GM18517 (cell line): Measurements from ENCODE around the gene IDI1.
A peak's percentile ranks its signal among the peaks of the same experiment; 100 is the strongest.
"Not testable (repeated sequence)": the region's sequence is repeated elsewhere in the genome, so short reads cannot be mapped to it uniquely, and the experiment has no call there.

Experiments
- ATAC-seq: cut with Tn5 transposase; IDR thresholded peaks from one replicate; pipeline ENCODE4 v1.9.1; 2021; ENCODE audit warnings: mild to moderate bottlenecking, moderate library complexity; ENCODE audit not compliant: unreplicated experiment

IDI1 gene

DNA sequence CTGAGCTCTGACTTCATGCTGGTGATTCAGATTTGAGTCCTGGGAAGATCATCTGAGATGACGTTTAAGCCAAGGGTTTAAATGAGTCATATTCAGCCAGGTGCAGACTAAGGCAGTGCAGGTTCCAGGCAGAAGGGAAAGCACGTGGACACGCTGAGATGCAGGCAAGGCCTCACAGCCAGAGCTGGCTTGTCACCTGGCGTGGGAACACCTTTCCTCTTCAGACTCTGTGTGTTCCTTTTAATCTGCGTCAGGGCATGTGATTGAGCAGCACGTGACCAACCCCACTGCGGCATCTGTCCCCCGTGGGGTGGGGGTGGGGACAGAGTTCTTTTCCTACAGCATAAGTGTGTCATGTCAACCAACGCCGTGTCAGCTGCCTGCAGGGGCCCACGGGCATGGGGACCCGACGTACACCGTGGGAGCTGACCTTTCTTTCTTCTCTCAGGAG is 12.6 kb downstream of the IDI1 start:
- ATAC-seq: peak; percentile 63

GRCh38 chr10:1035201-1035600 is 13.7 kb downstream of the IDI1 start:
- no peak for ATAC-seq

- no peak for ATAC-seq
Measured at GRCh38 chr10:1034758-1035157, 14.2 kb downstream of the IDI1 start.

DNA sequence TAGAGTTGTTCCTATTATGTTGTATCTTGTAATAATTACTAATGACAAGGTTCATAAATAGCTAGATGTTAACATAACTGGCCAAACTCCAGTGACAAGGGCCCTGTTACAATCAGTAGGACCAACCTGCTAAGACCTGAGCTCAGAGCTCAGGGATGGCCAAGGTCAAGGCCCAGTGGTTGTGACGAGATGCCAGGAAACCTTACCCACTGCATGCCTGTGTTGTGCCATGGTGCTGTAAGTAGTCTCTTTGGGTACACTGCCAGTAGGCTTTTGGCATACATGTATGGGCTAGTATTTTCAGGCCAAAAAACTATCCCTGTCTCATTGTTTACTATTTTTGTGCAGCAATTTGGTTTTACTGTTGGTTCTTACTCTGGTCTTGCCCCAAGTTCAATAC is 15.3 kb downstream of the IDI1 start:
- ATAC-seq: no peak

- no peak for ATAC-seq
Measured at GRCh38 chr10:1029838-1030237, 19.1 kb downstream of the IDI1 start.

DNA sequence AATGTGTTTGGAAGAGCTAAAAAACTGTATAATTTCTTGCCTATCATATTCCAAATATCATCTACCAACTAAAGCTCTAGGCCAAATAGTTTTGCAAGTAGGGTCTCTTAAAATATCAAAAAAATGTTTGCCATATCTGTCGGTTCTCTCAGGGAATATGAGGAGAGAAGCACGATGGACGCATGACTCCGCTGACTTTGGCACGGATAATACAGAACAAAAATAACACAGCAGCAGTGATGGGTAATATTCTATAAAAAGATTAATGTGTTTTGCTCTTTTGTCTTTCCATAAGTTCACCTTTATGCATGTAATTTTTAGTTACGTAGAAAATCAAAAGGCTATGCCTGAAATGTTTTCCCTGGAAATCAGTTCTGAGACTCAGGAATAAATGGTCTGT is 22.3 kb downstream of the IDI1 start:
- no peak for ATAC-seq

DNA sequence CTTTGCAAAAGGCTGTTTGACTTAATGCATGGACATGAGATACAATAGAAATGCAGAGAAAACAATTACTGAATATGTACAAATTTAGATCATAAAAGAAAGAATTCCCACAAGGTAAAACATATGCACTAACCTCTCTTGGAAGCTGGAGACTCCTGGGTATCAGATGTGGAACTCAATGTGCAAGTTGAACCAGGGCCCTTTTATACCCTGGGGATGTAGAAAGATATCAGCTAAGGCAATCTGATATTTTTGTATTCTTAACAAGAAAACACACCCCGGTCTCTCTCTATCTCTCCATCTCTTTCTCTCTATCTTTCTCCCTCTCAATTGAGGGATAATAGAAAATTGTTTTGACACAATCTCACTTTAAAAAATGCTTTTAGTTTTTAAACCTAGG is 23.2 kb downstream of the IDI1 start, which contains the start of gene IDI2:
Gene IDI2, minus strand, starts transcription at position 177 of the 400 bp plus-strand sequence. CDS start 1,136 bp downstream, outside the sequence.
- ATAC-seq: no peak

- ATAC-seq: no peak
Measured at GRCh38 chr10:1024103-1024502, 24.8 kb downstream of the IDI1 start.

GRCh38 chr10:1022413-1022812 is 26.5 kb downstream of the IDI1 start:
- ATAC-seq: no peak

DNA sequence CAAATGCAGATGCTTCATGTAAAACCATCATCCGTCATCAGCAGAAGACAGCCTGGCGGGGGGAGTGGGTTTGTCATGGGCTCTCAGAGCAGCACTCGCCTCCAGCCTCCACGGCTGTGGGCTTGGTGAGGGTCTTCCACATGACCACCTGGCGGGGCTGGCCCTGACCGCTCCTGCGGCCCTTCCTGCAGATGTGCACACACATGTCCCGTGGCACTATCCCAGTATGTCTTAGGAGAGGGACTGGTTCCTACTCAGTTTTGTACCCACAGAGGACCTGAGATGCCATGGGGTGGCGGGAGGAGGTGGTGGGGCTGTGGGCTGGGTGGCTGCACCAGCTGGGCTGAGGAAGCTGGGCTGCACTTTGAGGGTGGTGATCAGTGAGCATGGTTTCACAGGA is 28.0 kb downstream of the IDI1 start:
- ATAC-seq: no peak

DNA sequence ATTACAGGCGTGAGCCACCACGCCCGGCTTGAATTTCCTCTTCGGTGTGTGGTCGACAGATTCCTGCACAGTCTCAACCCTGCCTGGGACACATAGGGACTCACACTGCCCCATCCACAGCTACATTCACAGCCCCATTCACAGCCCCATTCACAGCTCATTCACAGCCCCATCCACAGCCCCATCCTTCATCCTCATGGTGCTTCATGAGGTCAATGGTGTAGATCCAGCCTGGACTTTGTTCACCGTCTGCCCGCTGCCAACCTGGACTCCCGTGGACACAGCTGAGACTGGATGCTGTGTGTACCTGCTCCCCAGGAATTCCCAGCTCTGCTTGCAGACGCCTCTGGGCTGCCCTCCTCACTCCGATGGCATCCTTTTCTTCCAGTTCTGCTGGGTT is 28.5 kb downstream of the IDI1 start:
- no peak for ATAC-seq

DNA sequence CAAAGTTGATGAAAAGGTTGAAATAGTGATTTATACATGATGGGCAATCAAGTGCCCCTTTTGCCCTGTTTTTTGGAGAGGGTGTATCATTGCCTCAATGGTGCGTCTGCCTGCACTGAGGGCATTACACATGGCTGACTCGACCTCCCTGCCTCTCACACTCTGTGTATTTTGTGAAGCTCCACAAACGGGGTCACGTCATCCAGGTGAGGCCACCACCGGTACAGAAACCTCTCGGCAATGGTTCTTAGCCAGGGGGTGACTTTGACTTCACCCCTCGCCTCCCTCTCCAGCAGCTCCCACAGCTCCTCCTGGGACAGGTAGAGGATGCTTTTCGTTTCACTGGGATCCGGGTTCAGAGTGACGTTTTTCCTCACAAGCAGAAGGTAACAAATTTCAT is 29.6 kb downstream of the IDI1 start:
- ATAC-seq: no peak

GRCh38 chr10:1015688-1016087 is 33.2 kb downstream of the IDI1 start:
- ATAC-seq: no peak

DNA sequence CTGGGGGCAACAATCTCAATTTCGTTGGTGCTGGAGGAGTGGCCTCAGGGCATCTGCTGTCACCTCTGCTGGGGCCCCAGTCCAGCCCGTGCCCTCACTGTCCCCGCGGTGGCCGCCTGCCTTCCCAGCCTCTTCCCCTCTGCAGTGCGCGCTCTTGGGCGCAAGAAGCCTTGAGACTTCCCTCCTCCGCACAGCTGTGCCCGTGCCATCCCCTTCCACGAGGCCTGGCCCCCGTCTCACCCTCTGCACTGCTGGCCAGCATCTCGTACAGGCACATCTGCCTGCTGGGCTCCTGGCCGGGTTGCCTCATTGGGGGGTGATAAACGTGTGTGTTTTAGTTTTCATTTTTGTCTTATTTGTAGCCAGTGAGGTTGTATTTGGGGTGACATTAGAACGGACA is 37.2 kb downstream of the IDI1 start:
- no peak for ATAC-seq

- ATAC-seq: no peak
Measured at GRCh38 chr10:1010703-1011102, 38.2 kb downstream of the IDI1 start.

DNA sequence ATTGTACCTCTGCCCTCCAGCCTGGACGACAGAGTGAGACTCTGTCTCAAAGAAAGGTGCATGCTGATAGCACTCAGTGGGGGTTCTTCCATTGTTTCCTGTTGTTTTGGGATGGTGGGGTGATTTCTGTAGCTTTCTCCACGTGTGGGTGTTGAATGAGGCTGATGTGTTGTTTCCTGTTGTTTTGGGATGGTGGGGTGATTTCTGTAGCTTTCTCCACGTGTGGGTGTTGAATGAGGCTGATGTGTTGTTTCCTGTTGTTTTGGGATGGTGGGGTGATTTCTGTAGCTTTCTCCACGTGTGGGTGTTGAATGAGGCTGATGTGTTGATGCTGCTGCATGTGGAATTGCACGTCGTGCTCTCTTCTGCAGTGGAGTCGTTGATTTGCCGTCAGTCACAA is 39.0 kb downstream of the IDI1 start:
- ATAC-seq: not testable (repeated sequence)

DNA sequence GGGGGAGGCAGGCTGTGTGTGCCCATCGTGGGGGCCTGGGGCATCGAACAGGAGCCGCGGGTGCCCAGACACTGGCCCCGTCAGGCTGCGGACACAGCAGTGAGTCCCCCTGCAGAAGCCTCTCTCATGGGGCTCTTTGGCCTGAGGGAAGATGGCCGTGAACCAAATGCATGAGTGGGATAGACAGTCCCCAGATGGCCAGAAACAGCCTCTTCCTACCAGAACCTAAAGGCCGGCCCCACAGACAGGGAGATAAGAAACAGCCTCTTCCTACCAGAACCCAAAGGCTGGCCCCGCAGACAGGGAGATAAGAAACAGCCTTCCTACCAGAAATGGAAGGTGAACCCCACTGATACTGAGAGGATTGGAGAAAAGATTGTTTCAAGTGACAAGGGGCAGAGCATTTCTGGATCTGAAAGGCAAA is 39.8 kb downstream of the IDI1 start:
- no peak for ATAC-seq

DNA sequence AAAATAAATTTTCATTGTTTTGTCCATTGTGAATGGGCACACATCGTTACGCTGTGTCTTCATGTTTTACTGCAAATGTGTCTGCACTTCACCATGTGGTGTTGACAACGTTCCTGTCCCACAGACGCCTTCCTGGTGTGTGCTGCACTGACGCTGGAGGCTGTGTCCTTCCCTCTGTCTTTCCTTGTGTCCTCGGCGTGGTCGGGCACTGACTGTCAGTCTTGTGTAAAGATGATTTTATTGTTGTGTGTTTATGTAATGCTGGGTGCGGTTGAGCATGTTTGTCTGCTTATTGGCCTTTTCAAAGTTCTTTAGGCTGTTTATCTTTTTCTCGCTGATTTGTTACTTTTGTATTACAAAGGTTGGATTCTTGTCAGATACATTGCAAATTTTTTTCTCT is 41.3 kb downstream of the IDI1 start:
- no peak for ATAC-seq

DNA sequence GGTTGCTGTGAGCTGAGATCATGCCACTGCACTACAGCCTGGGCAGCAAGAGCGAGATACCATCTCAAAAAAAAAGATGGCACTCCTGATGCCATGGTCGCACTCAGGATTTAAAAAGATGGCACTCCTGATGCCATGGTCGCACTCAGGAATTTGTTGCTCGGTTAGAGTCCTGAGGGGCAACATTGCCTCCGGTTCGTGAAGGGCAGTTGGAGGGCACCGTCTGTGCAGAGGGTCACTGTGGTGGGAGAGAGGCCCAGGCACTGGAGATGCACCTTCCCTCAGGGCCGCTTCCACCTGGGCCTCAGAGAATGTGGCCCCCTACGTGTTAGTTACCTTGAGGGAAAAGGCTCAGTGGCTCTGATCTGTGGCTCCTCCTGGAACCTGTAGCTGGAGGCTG is 42.3 kb downstream of the IDI1 start:
- no peak for ATAC-seq

DNA sequence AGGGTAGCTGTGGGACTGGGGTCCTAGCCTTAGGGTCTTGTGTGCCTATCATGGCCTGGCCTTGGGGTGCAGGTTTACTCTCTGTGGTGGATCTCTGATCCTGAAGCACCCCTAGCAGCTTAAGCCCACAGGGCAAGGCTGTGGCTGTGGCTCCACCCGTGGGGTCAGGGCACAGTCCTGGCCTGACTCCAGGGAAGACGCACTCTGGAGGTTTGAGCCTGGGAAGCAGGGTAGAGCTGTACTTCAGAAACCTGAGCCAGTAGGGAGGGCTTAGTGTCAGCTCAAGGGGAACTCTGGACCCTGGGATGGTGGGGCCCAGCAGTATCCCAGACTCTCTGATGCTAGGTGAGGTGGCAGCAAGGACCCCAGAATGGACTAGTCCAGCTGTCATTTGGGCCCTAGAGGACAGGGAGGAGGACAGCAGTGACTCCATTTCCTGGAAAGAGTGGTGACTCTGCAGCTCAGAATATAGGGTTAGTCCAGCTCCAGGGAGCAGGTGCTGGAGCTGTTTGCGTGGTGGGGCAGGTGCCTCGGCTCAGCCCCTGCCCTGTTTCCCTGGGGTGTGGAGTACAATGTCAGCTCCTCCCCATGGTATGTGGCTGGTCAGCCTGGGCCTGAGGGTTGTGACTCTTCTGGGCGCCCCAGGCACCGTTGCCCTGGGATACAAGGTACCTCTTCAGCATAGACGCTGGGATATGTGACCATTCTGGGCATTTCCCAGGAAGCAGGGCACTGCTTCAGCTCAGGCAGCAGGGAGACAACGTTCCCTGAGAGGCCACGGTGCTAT is 44.8 kb downstream of the IDI1 start:
- ATAC-seq: no peak

DNA sequence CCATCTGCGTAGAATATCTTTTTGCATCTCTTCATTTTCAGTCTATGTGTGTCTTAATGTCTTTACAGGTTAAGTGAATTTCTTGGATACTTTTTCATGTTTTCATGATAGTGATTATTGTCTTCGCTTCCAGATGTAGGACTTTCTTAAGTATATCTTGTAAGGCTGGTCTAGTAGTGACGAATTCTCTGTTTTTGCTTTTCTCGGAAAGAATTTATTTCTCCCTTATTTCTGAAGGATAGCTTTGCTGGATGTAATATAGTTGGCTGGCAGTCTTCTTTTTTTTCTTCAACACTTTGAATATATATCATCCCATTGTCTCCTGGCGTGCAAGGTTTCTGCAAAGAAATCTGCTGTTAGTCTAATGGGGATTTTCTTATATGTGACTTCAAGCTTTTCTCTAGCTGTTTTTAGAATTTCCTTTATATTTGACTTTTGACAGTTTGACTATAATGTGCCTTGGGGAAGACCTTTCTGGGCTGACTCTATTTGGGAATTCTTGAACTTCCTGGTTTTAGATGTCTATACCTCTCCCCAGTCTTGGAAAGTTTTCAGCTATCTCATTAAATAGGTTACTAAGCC is 46.4 kb downstream of the IDI1 start:
- ATAC-seq: no peak

DNA sequence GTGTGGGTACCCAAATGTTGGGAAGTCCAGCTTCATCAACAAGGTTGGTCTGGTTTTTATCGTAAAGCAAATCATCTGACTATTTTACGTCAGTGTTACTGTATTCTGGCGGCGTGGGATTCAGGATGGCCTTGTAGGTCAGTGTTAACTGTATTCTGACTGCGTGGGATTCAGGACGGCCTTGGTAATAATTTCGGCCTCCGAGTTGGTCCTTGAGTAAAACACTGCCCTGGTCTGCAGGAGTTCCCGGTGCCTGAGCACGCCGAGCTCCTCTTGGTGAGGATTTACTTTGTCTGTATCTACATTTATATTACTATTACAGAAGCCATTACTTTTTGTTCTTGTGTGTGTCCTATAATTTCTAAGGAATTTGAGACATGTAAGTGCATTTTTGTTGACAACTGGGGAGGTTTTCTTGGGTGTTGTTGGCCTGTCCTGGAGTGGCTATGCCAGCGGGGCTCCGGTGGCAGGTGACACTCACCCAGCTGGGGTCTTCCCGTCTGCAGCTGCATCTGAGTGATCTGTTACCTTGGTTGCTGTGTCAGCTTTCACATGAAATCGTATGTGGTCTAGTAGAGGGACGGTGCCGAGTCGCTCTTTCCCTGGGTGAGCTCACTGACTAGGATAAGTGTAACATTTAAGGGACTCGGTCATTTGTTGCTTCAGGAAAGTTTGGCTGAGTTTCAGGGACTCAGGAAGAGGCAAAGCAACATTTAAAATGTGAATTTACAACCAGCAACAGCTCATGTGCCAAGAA is 51.5 kb downstream of the IDI1 start:
- no peak for ATAC-seq
